RWPE1 (cell line): Measurements from ENCODE around the gene H1-8.

Source experiments
- CTCF ChIA-PET: fragments of 350-600 bp; sonication (Branson Sonifier 250); formaldehyde crosslinking; extraction: SDS; loops from one replicate; lab custom pipeline; 2021; lab: Yijun Ruan, JAX
- POLR2A ChIA-PET: fragments of 400-600 bp; formaldehyde crosslinking; extraction: SDS; loops from one replicate; lab custom pipeline; 2020; ENCODE audit warnings: antibody characterized with exemption; ENCODE audit not compliant: low non-redundant PET; lab: Yijun Ruan, JAX
- DNase-seq: peaks from one replicate; pipeline ENCODE4 v3.0.0; 2012; ENCODE audit warnings: low spot score
- H3K27ac ChIP-seq: fragments of 450-650 bp; 2 replicates; pipeline ENCODE4 v1.5.1; 2017
- CTCF ChIP-seq: fragments of 450-650 bp; conservative IDR thresholded peaks from 2 replicates; pipeline ENCODE4 v1.5.1; 2017; ENCODE audit warnings: low read depth, mild to moderate bottlenecking

H1-8 gene

GRCh38 chr3:129594907-129595390 is 52.0 kb downstream of the H1-8 start:
- no peak for TF ChIP-seq CTCF
- CTCF ChIA-PET = no interaction called here
- no peak overlapping the region for H3K27ac ChIP-seq
- no peak for DNase-seq
- POLR2A ChIA-PET = no interaction called here

- no peak for TF ChIP-seq CTCF
- ChIA-PET POLR2A (no interaction called here), CTCF (interaction anchor here (0.6 kb wide), 1 partner anchor 370 kb away, joined by 3 read pairs; no protein-coding TSS in a partner anchor)
- DNase-seq = no peak
- H3K27ac ChIP-seq = no peak overlapping the region
Observed at GRCh38 chr3:129595544-129596193, 52.7 kb downstream of the H1-8 start.

- H3K27ac ChIP-seq = no peak overlapping the region
- CTCF ChIA-PET = interaction anchor here (0.6 kb wide), 1 partner anchor 369 kb away, joined by 3 read pairs; no protein-coding TSS in a partner anchor
- POLR2A ChIA-PET = no interaction called here
- DNase-seq = no peak
- no peak for TF ChIP-seq CTCF
Observed at GRCh38 chr3:129596194-129597086, 53.5 kb downstream of the H1-8 start.

- no peak for TF ChIP-seq CTCF
- H3K27ac ChIP-seq = no peak overlapping the region; the same call in 1 of the 2 replicates
- ChIA-PET POLR2A (no interaction called here), CTCF (no interaction called here)
- no peak for DNase-seq
Observed at GRCh38 chr3:129597087-129597999, 54.4 kb downstream of the H1-8 start.

GRCh38 chr3:129598000-129598381 is 55.0 kb downstream of the H1-8 start:
- ChIA-PET CTCF (no interaction called here), POLR2A (no interaction called here)

More at GRCh38 chr3:129598000-129598381, 55.0 kb downstream of the H1-8 start:
- no peak for TF ChIP-seq CTCF
- no peak overlapping the region; the same call in 1 of the 2 replicates for H3K27ac ChIP-seq
- no peak for DNase-seq
